Cardiac fibroblast (primary cell): ENCODE results near the gene HMCES.
"Not testable (repeated sequence)": the region's sequence is repeated elsewhere in the genome, so short reads cannot be mapped to it uniquely, and the experiment has no call there.

Source experiments
- DNase-seq, 2 donors: peaks; one replicate each; pipeline versions ENCODE4 v3.0.0 to v3.0.0-alpha.2; 2010; ENCODE audit warnings: low read depth in 2 of 2
- H3K4me3 ChIP-seq, 2 donors: replicated peaks in 1 of 2; 1 replicate in 1 of 2; 2 replicates in 1 of 2; pipeline ENCODE4 v1.5.1; 2011; ENCODE audit warnings: low read depth in 2 of 2, low read length in 2 of 2, mild to moderate bottlenecking in 2 of 2, moderate library complexity in 1 of 2
- CTCF ChIP-seq: IDR thresholded peaks from one replicate; pipeline ENCODE4 v1.5.1; 2011; ENCODE audit warnings: low read depth, mild to moderate bottlenecking, low read length, inconsistent platforms

HMCES gene

GRCh38 chr3:129257609-129258008, 21.1 kb upstream of the HMCES start:
- no peak for TF ChIP-seq CTCF
- no peak overlapping the region for H3K4me3 ChIP-seq
- no peak for DNase-seq

GRCh38 chr3:129259612-129260477, 18.8 kb upstream of the HMCES start:
- DNase-seq: no peak
- H3K4me3 ChIP-seq: no peak overlapping the region

GRCh38 chr3:129260606-129261005, 18.1 kb upstream of the HMCES start:
- no peak for TF ChIP-seq CTCF
- DNase-seq: no peak
- H3K4me3 ChIP-seq: no peak overlapping the region

More at GRCh38 chr3:129259612-129260477, 18.8 kb upstream of the HMCES start:
- TF ChIP-seq CTCF: no peak

- H3K4me3 ChIP-seq: no peak overlapping the region
- TF ChIP-seq CTCF: no peak
- DNase-seq: no peak
These were observed 16.8 kb upstream of the HMCES start for GRCh38 chr3:129261894-129262293.

- no peak overlapping the region for H3K4me3 ChIP-seq
- DNase-seq: no peak
- TF ChIP-seq CTCF: no peak
These were observed 15.3 kb upstream of the HMCES start for GRCh38 chr3:129263161-129263910.

- not testable (repeated sequence) for DNase-seq, H3K4me3 ChIP-seq
These were observed 13.7 kb upstream of the HMCES start for GRCh38 chr3:129264994-129265393.

GRCh38 chr3:129266651-129267050, 12.0 kb upstream of the HMCES start:
- TF ChIP-seq CTCF: no peak
- no peak overlapping the region for H3K4me3 ChIP-seq
- DNase-seq: no peak
